ENCODE results near the gene DSTYK. TPM values are rescaled to one million over a fixed set of nuclear protein-coding genes. Genes with fewer than 3 reads are reported as not detected.
"Not testable (repeated sequence)": the region's sequence is repeated elsewhere in the genome, so short reads cannot be mapped to it uniquely, and the experiment has no call there.

Gene DSTYK
- total RNA-seq, 4 donors from 2014 or later: 2.2 to 9.8 (median 6.5) TPM

- Histone ChIP-seq H3K9me3 (no peaks in the 10 kb centered on the region), H3K4me3 (no peak overlapping the region), H3K36me3 (no peaks in the 10 kb centered on the region), H3K27ac (no peak overlapping the region), H3K27me3 (no peaks in the 10 kb centered on the region), H3K4me1 (no peaks in the 10 kb centered on the region)
- DNase-seq: no peak
- 73 to 86% methylated on average over 3 to 4 of the region's 4 CpGs for WGBS, 2 donors (ENCODE audit: low coverage in 1 of 2)
- intact Hi-C loops (cut with DNase I; ENCODE audit: low total_unique reads): no loop called here
- TF ChIP-seq POLR2AphosphoS5 (IDR thresholded peaks at IDR 0.05) (no peak), POLR2A (IDR thresholded peaks at IDR 0.05) (no peak), CTCF (IDR thresholded peaks at IDR 0.05) (no peak), EP300 (IDR thresholded peaks at IDR 0.05; ENCODE audit: low read depth) (no peak)
- in situ Hi-C loops (cut with MboI; ENCODE audit: low pct_ligation_motif_present in 1 of 4, low pct_unique_long_range_greater_than_20kb in 1 of 4, low sequenced_read_pairs in 3 of 4): no loop called here
These were observed 25.5 kb upstream of the DSTYK start for GRCh38 chr1:205236951-205237475.

GRCh38 chr1:205236526-205236925 lies 25.0 kb upstream of the DSTYK start:
- Histone ChIP-seq H3K36me3 (no peaks in the 10 kb centered on the region), H3K9me3 (no peaks in the 10 kb centered on the region), H3K27ac (no peak overlapping the region), H3K27me3 (no peaks in the 10 kb centered on the region), H3K4me3 (no peak overlapping the region), H3K4me1 (no peaks in the 10 kb centered on the region)
- no peak for DNase-seq
- intact Hi-C loops (cut with DNase I; ENCODE audit: low total_unique reads): no loop called here
- 94 to 96% methylated on average over 8 of the region's 8 CpGs for WGBS, 2 donors (ENCODE audit: low coverage in 1 of 2)
- in situ Hi-C loops (cut with MboI; ENCODE audit: low pct_ligation_motif_present in 1 of 4, low pct_unique_long_range_greater_than_20kb in 1 of 4, low sequenced_read_pairs in 3 of 4): no loop called here
- TF ChIP-seq POLR2A (IDR thresholded peaks at IDR 0.05): no peak
- TF ChIP-seq EP300 (IDR thresholded peaks at IDR 0.05; ENCODE audit: low read depth): no peak
- TF ChIP-seq CTCF (IDR thresholded peaks at IDR 0.05): no peak
- no peak for TF ChIP-seq POLR2AphosphoS5 (IDR thresholded peaks at IDR 0.05)

- H3K27ac ChIP-seq: no peak overlapping the region
- no peaks in the 10 kb centered on the region for H3K9me3 ChIP-seq
- H3K4me1 ChIP-seq: no peaks in the 10 kb centered on the region
- intact Hi-C loops (cut with DNase I; ENCODE audit: low total_unique reads): no loop called here
- H3K4me3 ChIP-seq: no peak overlapping the region
- in situ Hi-C loops (cut with MboI; ENCODE audit: low pct_ligation_motif_present in 1 of 4, low pct_unique_long_range_greater_than_20kb in 1 of 4, low sequenced_read_pairs in 3 of 4): no loop called here
- WGBS, 2 donors (ENCODE audit: low coverage in 1 of 2): 81 to 87% methylated on average over 3 to 6 of the region's 6 CpGs
- H3K27me3 ChIP-seq: no peaks in the 10 kb centered on the region
- TF ChIP-seq EP300 (IDR thresholded peaks at IDR 0.05; ENCODE audit: low read depth) (no peak), CTCF (IDR thresholded peaks at IDR 0.05) (no peak), POLR2AphosphoS5 (IDR thresholded peaks at IDR 0.05) (no peak), POLR2A (IDR thresholded peaks at IDR 0.05) (no peak)
- DNase-seq: no peak
- no peaks in the 10 kb centered on the region for H3K36me3 ChIP-seq
These were observed 24.4 kb upstream of the DSTYK start for GRCh38 chr1:205235951-205236350.

GRCh38 chr1:205233986-205234385 lies 22.5 kb upstream of the DSTYK start:
- H3K27ac ChIP-seq; intact Hi-C loops (cut with DNase I; ENCODE audit: low total_unique reads); DNase-seq; H3K4me3 ChIP-seq; in situ Hi-C loops (cut with MboI; ENCODE audit: low pct_ligation_motif_present in 1 of 4, low pct_unique_long_range_greater_than_20kb in 1 of 4, low sequenced_read_pairs in 3 of 4); H3K36me3 ChIP-seq; H3K27me3 ChIP-seq; H3K9me3 ChIP-seq: not testable (repeated sequence)
- 94 to 97% methylated on average over 7 of the region's 7 CpGs for WGBS, 2 donors (ENCODE audit: low coverage in 1 of 2)
- H3K4me1 ChIP-seq: peaks cover 0 to 15% (median 11%) of the 10 kb centered on the region in 4 donors

GRCh38 chr1:205232945-205233397 lies 21.5 kb upstream of the DSTYK start:
- H3K4me1 ChIP-seq: peaks cover 0 to 25% (median 21%) of the 10 kb centered on the region in 4 donors
- no peaks in the 10 kb centered on the region for H3K36me3 ChIP-seq
- peaks cover 11% of the 10 kb centered on the region for H3K27me3 ChIP-seq
- WGBS, 2 donors (ENCODE audit: low coverage in 1 of 2): 70 to 73% methylated on average over 2 to 3 of the region's 3 CpGs
- TF ChIP-seq POLR2A (IDR thresholded peaks at IDR 0.05): no peak
- TF ChIP-seq POLR2AphosphoS5 (IDR thresholded peaks at IDR 0.05): no peak
- no peak for TF ChIP-seq CTCF (IDR thresholded peaks at IDR 0.05)
- TF ChIP-seq EP300 (IDR thresholded peaks at IDR 0.05; ENCODE audit: low read depth): no peak
- intact Hi-C loops (cut with DNase I; ENCODE audit: low total_unique reads): no loop called here
- H3K27ac ChIP-seq: no peak overlapping the region
- in situ Hi-C loops (cut with MboI; ENCODE audit: low pct_ligation_motif_present in 1 of 4, low pct_unique_long_range_greater_than_20kb in 1 of 4, low sequenced_read_pairs in 3 of 4): no loop called here
- no peak for DNase-seq
- H3K9me3 ChIP-seq: no peaks in the 10 kb centered on the region
- no peak overlapping the region for H3K4me3 ChIP-seq
